ENCODE results near the gene PDXK.

PDXK gene

DNA sequence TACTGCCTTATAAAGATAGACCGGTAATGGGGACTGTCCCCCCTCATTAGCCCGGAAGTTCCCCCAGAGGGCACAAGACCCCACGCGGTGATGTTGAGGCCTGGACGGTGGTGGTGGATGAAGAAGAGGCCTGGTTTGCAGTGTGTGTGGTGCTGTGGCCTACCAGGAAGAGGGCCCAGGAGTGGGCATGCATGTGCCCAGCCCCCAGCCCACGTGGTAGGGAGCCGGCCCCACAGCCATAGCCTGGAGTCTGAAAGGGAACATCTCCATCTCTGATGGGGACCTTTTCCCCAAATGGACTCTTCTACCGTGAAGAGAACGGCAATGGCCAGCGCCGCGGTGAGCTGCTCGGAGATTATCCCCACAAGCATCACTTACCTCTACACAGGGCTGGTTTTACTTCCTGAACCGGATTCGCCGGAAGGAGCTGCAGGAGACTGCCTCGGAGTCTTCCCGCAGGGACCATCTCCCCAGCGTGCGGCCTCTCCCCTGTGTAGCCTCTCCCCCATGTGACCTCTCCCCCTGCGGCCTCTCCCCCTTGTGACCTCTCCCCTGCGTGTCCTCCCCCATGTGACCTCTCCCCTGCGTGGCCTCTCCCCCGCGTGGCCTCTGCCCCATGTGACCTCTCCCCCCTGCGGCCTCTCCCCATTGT lies 91.0 kb downstream of the PDXK start:
- no peak for DNase-seq (ENCODE audit: low spot score)
- TF ChIP-seq, protein P1, sequence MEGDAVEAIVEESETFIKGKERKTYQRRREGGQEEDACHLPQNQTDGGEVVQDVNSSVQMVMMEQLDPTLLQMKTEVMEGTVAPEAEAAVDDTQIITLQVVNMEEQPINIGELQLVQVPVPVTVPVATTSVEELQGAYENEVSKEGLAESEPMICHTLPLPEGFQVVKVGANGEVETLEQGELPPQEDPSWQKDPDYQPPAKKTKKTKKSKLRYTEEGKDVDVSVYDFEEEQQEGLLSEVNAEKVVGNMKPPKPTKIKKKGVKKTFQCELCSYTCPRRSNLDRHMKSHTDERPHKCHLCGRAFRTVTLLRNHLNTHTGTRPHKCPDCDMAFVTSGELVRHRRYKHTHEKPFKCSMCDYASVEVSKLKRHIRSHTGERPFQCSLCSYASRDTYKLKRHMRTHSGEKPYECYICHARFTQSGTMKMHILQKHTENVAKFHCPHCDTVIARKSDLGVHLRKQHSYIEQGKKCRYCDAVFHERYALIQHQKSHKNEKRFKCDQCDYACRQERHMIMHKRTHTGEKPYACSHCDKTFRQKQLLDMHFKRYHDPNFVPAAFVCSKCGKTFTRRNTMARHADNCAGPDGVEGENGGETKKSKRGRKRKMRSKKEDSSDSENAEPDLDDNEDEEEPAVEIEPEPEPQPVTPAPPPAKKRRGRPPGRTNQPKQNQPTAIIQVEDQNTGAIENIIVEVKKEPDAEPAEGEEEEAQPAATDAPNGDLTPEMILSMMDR (IDR thresholded peaks at IDR 0.05; ENCODE audit: extremely low read depth, missing control alignments): no peak

DNA sequence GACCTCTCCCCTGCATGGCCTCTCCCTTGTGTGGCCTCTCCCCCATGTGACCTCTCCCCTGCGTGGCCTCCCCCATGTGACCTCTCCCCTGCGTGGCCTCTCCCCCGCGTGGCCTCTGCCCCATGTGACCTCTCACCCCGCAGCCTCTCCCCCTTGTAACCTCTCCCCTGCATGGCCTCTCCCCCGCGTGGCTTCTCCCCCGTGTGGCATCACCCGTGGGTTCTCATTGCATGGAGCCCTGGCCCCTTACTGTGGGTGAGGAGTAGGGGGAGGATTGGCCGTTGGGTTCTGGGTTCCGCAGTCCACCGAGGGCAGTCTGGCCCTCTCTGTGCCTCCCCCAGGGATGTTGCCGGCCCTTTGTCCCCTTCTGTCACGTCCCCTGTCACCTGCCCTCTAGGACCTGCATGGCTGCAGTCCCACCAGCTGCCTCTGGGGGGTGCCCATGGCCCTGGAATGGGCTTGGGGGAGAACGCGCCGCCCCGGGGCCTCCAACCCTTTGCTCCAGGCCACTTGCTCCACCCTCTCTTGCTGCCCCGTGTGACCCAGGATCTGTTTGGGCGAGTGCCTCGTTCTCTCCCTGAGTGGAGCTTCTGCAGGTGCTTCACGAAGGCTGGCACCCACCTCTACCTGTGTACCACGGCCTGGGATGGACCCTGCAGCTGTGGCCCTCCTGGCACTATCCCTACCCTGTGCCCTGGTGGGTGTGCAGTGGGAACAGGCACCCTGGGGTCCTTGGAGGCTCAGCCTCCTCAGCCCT lies 91.8 kb downstream of the PDXK start:
- TF ChIP-seq, protein P1 (IDR thresholded peaks at IDR 0.05; ENCODE audit: extremely low read depth, missing control alignments): peak; percentile 99
- peak; percentile 97 for DNase-seq (ENCODE audit: low spot score)

DNA sequence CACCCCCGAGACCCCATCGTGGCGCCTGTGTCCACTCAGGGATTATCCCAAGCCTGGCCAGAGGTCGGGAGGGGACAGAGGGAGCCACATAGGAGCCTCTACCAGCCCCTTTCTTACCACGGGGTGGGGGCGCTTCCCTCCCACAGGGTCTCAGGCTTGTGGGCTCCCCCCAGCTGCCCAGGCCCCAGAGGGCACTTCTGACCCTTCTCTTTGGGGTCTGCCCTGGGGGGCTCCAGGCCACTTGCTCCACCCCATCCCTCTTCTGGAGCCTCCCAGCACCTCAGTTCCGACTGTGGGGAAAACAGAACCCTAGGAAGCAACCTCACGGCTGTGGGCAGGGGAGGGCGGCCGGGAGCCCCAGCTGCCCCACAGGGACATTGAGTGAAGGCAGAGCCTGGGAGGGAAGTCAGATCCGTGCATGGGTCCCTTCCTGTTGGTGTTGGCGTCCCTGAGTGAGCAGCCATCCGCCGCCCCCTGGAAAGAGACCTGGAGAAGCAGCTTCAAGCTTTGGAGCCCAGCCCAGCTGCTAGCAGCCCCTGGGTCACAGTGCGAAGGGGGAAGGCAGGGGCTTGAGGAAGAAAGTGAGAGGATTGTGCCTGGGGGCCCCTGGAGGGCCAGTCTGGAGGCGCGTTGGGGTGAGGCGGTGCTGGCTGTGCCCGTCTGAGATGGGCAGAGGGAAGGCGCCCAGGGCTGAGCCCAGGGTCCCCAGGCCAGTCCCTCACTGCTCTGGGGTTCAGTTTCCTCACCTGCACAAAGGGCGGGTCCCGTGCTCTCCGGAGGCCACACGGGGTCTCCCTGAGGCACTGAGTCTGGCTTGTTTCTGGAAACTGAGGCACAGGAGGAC lies 92.6 kb downstream of the PDXK start:
- no peak for DNase-seq (ENCODE audit: low spot score)
- TF ChIP-seq, protein P1 (IDR thresholded peaks at IDR 0.05; ENCODE audit: extremely low read depth, missing control alignments): no peak
